Islet of Langerhans (tissue), 1 donor: ENCODE results near the gene NFATC3.

ENCODE experiments used
- FAIRE-seq: peaks from one replicate; lab custom pipeline; 2011; peaks lifted over from hg19 to GRCh38; lab: Jason Lieb, UNC

NFATC3 gene

GRCh38 chr16:68251832-68252231 lies 166.7 kb downstream of the NFATC3 start:
- no peak for FAIRE-seq

DNA sequence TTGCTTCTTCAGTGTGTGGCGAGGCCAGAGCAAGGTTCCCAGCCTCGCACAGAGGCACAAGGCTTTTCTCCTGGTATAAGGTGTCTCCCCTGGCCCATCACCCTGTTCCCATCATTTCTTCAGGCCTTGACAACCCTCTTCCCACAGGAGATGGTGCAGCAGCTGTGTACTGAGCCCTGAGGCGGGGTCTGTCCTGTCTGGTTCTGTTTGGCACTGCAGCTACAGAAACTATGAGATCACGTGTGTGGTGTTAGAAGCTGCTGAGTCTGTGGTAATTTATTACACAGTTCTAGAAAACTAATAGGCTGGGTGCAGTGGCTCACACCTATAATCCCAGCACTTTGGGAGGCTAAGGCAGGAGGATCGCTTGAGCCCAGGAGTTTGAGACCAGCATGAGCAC lies 167.2 kb downstream of the NFATC3 start:
- no peak for FAIRE-seq

DNA sequence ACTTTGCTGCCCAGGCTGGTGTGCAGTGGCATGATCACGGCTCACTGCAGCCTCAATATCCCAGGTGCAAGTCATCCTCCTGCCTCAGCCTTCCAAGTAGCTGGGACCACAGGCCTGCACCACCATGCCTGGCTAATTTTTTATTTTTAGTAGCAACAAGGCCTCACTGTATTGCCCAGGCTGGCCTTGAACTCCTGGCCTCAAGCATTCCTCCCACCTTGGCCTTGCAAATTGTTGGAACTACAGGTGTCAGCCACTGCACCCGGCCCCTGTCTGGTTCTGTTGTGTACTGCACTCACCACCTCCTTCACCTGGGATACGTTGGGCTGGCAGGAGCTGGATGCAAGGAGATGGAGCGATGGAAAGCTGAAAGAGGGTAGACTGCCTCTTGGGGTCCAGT lies 168.6 kb downstream of the NFATC3 start:
- FAIRE-seq: no peak

DNA sequence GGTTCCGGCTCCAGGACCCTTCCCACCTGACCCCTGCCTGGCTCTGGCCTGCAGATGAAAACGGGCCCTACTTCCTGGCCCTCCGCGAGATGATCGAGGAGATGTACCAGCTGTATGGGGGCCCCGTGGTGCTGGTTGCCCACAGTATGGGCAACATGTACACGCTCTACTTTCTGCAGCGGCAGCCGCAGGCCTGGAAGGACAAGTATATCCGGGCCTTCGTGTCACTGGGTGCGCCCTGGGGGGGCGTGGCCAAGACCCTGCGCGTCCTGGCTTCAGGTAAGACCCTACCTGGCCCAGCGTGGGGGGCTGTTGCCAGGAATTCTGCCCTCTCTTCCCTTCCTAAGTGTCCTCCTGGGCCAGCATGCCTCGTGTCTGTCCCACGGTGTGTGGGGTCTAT lies 170.5 kb downstream of the NFATC3 start:
- FAIRE-seq: no peak

GRCh38 chr16:68257251-68257905 lies 172.2 kb downstream of the NFATC3 start:
- FAIRE-seq: no peak

DNA sequence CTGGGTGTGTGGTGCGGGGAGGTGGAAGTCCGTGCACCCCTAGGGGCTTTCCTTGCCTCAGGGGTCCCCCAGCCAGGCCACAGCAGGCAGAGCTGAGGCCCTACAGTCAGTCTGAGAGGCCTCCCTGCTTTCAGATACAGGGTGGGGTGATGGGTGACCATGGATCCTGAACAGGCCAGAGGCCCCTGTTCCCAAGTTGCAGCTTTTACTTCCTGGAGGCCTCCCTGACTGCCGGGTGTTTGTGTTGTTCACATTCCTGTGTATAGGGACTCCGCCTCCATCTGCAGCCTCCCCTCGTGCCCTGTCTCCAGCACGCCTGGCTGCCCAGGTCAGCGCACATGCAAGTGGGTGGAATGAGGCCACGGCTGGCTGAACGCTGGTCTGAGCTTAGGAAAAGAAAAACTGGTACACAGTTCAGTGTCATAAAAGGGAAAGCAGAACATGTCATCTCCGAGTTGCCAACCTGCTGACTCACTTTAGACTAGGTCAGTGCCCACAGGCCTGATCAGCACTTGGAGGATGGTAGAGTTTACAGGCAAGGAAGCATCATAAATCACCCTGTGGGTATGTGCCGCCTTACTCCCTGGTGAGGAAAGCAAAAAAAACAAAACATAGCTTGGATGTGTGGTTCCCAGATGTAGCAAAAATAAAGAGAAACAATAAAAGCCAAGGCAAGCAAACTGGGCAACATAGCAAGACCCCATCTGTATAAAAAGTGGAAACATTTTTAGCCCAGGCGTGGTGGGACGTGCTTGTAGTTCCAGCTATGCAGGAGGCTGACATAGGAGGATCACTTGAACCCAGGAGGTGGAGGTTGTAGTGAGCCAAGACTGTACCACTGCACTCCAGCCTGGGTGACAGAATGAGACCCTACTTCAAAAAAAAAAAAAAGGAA lies 173.0 kb downstream of the NFATC3 start:
- FAIRE-seq: no peak

- no peak for FAIRE-seq
Observed at GRCh38 chr16:68259007-68259825, 174.0 kb downstream of the NFATC3 start.

DNA sequence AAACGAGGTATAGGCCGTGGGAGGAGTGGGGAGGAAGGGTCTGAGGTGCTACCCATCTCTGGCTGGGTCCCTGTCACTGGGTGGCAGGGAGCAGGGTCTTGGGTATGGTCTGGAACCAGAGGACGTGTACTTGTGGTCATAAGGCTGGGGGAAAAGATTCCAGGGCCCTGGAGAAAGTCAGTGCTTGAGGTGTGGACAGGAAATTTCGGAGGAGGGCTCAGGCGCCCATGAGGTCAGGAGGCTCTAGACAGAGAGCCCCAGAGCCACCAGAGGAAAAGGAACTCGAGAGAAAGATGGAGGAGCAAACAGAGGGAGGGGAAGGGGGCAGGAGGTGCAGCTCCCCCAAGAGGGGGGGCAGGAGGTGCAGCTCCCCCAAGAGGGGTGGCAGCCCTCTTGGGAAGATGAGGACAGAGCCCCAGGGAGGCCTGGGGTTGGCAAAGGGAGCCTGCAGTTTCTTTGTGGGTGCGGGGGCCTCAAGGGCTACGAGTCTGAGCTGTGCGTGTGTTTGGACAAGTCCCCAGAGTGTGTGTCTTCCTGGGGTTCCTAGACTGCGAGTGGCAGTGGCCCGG lies 178.5 kb downstream of the NFATC3 start:
- no peak for FAIRE-seq

DNA sequence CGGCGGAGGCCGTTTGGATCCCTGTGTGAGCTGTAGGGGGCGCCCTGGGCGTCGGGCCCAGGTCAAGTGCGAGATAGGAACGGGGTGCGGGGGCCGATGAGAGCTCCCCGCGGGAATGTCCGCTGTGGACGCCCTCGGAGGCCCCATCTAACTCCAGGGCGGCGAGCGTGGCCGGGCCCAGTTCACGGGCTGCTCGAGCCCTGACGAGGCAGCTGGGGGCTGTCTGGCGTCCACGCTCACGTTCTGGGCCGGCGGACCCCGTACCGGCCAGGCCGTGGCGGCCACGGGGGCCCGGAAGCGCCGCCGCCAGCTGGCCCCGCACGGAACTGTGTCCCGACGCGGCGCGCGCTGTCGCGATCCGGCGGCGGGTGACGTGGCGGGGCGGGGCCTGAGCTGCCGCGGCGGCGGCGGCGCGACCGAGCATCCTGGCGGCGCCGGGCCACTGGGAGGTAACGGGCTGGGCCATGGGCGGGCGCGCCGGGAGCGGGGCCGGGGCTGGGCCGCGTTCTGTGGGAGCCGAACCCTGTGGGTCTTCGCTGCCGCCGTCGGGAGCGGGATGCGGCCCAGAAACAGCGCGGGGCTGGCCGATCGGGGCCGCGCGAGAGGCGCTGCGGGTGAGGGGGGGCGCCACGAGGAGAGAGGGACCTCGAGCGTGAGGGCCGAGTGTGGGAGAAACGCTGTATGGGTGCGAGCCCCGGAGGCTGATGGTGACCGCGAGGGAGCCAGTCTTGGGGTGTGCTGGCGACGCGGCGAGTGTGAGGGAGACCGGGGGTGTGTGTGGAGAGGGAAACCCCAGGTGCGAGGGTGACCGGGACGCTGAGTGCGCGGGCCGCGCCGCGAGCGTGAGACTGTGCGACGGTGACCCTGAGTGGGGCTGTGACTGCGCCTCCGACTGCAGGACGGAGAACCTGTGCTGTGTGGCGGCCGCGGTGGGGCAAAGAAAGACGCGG lies 179.2 kb downstream of the NFATC3 start, which contains the start of gene SLC7A6:
Gene SLC7A6, plus strand, starts transcription at position 399 of the 950 bp plus-strand sequence. CDS start 10,201 bp downstream, outside the sequence.
- FAIRE-seq: no peak

DNA sequence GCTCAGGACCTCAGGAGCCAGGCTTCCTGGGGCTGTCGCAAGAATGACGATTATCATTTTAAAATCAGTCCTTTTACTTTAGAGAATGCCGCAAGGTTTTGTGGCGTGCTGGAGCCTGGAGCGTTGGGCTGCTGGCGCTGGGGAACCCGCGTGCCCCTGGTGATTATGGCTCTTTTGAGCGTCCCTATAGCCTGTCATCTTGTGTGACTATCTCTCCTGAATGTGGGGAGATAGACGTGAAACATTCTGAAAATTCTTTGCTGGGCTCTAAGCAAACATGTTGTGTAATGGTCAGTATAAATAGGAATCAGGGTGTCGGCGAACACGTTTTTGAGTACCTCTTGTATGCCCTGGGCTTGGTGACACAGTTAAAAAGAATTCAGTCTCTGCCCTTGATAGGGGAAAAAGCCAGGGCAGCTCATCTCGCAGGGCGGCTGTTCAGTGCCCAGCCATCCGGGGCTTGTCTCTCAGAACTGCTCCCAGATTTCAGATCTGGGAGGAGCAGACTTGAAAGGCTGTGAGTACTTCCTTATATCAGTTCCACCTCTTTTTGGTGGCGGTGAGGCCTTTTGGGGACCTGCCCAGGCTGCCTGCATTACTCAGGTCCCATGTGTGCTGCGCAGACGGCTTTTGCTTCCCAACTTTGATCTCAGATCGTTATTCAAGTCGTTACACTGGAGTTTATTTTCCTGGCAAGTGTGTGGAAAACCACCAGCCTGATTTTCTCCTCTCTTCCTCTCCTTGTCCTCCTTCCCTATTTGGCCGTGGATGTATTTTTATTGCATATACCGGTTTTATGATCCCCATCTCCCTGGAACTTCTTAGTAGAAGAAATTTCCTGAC lies 180.1 kb downstream of the NFATC3 start:
- no peak for FAIRE-seq

GRCh38 chr16:68267612-68268405 lies 182.6 kb downstream of the NFATC3 start:
- FAIRE-seq: no peak

DNA sequence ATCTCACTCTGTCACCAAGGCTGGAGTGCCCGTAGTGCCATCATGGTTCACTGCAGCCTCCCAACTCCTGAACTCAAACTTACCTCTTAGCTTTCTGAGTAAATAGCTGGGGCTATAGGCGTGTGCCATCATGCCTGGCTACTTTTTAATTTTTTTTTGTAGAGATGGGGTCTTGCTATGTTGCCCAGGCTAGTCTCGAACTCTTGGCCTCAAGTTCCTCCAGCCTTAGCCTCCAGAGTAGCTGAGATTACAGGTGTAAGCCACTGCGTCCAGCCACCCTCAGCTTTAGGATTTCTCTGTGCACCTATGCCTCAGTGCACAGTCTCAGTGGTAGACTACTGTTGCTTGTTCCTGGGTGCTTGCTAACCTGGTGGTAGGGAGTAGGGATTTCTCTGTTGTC lies 184.6 kb downstream of the NFATC3 start:
- FAIRE-seq: no peak

GRCh38 chr16:68270353-68270752 lies 185.2 kb downstream of the NFATC3 start:
- FAIRE-seq: no peak

DNA sequence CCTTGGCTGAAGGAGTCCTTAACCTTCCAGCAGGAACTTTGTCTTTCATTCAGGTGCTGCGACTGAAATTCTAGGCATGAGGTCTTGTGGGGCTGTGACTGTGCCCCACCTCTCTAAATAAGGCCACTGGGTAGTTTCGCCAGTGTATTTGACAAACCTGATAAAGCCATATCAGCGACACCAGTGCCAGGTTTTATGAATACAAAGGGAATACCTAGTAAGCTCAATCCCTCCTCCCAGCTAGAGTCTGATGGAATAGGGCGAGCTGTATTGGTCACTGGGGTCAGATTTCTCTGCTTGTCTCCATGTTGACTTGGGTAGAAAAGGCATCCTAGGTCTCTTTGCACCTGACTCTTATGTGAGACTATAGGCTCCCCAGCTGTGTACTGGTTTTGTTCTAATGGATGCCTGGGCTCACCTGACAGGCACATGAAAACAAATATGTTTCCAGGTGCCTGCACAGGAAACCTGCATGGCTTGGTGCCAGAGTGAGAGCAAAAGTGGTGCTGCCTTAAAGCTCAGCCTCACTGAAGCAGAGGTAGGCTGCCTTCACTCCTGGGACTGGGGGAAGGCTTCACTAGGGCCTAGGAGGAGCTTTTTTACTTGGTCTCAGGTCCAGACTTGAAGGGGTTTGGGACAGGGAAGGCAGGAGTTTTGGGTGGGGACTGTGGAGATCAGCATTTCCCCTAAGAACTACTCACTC lies 187.5 kb downstream of the NFATC3 start:
- FAIRE-seq: no peak

- no peak for FAIRE-seq
Observed at GRCh38 chr16:68273459-68273858, 188.3 kb downstream of the NFATC3 start.

GRCh38 chr16:68273896-68274295 lies 188.7 kb downstream of the NFATC3 start:
- no peak for FAIRE-seq

- FAIRE-seq: no peak
Observed at GRCh38 chr16:68274441-68274840, 189.3 kb downstream of the NFATC3 start.

- FAIRE-seq: no peak
Observed at GRCh38 chr16:68275611-68276191, 190.5 kb downstream of the NFATC3 start.
